Lung microvascular endothelial cell (primary cell): ENCODE data around the gene CACNA1C. TPM values are rescaled to one million over a fixed set of nuclear protein-coding genes. Genes with fewer than 3 reads are reported as not detected.
"Not testable (repeated sequence)": the region's sequence is repeated elsewhere in the genome, so short reads cannot be mapped to it uniquely, and the experiment has no call there.

Source experiments
- DNase-seq, 2 donors: peaks; one replicate each; pipeline versions ENCODE4 v3.0.0 to v3.0.0-alpha.2; 2010; ENCODE audit warnings: low read depth in 2 of 2
- total RNA-seq: library from RNA; depleted of rRNA; stranded (reverse); fragments of >200 nt; gene quantifications from 2 replicates; pipeline ENCODE4 v1.2.1, GENCODE V29; 2014

Gene CACNA1C
- total RNA-seq, 1 donor from 2014 or later, result under 0.01 TPM

DNA sequence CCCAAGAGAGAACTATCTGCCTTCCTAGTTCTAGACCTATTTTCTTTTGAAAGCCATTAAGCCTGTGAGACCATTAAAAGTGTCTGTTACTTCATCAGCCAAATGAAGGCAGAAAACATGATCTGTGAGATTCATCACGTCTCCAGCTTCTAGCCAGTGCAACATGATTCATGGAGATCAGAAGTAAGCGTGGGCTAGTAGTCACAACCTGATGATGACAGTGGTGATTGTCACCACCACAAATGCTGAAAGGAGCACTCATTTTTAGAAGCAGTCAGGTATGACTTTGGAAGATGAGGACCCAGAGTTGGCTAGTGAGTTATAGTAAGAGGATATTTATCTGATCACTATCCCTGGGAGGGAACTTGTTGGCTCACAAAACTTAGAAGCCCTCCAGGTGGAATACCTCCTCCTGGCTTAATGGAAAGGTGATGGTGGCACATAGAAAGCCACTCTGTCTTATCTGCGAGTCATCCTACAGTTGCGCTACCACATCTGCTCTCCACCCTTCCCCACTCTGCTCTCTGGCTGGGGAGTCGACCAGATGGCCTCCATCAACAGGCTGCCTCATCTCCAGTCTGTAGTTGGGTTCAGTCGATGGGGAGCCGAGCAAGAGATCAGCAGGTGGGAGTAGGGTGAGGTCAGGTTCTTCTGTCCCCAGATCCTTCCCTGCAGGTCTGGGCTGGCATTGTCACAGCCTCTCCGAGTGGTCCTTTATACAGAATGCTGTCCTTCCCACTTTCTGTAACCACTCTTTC lies 424.4 kb downstream of the CACNA1C start:
- DNase-seq, result no peak

DNA sequence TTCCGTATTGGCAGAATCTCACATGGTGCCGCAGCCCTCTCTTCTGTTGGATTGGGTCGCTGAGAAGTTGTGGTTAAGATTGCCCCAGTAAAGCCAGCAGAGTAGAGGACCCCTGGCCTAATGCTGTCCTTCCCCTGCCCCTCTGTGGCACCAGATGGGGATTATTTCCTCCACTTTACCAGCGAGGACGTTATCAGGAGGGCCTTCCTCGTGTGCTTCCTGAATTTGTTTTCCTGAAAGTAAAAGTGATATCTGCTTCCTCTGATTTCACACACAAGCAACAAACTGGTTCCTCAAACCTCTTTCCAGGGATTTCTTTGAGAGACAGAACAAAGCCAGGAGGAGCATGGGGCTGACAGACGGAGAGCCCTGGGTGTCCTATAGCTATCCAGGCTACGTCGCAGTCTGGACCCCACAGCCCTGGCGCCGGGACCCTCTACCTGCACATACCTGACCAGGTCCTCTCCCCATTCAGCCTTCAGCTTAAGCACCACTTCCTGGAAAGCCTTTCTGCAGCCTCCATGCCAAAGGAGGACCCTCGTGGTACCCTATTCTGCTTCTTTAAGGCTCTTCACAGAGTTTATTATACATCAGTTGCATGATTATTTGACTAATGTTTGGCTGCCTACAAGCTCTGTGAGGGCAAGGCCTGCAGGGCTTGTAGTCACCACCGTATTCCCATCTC lies 427.2 kb downstream of the CACNA1C start:
- DNase-seq, result no peak

DNA sequence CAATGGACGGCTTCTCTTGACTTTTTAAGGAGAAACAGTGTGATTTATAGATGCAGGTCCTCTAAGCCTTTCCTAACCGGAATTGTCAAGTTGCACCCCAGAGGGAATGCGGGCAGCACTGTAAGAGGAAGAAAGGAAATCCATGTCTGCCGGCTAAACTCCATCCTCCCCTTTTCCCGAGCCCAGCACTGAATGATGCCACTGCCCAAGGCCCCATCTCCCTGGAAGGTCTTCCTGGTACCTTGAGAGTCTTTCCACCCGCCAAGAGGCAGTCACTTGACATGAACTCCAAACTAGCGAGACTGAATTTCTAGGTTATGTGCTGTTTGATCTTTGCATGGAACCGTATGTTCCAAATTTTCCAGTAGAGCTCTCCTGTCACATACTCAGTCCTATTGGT lies 428.6 kb downstream of the CACNA1C start:
- no peak for DNase-seq

DNA sequence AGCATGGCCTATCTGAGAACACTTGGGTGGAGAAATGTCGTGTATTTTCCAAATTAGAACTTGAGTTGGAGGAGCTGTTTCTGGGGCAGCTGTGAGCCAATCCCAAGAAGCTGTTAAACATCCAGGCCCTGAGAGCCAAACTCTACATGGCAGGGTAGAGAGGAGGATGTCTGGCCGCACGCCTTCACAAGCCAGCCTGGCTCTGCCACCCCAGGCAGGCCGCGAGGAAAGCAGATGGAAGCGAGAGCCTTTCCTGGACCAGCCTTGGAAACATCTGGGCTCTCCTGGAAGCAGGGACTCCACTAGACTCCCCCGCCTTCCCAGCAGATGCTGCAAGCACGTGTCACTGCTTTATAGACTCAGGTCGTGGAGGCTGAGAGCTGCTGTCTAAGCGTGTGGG lies 429.2 kb downstream of the CACNA1C start:
- DNase-seq, result no peak

DNA sequence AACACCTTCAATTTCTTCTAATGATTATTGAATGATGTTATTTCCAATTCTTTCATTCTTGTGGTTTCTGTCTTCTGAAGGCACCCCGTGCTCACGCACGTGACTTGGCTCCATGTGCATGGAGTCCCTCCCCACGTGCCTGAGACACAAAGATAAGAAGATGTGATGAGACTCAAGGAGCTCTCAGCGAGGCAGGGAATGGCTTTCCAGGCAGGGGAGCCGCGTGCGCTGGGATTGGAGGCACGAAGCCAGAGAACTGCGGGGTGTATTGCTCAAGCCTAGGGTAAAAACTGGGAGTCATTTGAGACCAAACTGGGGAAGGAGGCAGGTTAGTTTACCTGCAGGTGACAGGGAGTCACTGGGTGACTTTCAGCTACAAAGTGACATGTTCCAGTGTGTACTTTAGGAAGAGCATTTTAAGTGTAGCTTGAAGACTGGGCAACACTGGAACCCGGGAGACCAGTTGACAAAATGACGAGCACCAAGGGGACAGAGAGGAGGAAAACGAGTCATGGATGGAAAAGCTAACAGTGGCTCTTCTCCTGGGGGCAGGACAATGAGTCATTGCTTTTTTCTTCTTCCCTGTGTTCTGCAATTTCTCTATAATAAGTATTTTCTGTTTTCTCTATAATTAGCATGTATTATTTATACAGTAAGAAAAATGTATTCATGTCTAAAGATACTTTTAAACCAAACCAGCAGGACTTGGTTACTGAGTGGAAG lies 430.3 kb downstream of the CACNA1C start:
- DNase-seq, result no peak

DNA sequence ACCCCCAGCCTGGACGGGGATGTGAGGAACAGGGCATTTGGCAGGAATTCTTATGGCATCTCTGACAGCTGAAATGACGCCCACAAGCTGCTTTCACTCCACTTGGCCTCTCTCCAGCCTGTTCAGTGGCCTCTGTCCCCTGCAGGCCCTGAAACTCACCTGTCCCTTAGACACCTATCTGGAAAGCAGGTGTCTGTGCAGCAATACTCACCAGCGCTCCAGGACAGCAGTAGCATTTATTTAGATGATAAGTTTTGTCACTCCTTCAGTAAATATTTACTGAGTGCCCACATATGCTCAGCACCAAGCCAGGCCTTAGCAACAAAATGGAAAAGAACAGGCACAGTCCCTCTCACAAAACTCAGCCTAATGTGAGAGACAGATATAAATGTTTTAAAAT lies 430.9 kb downstream of the CACNA1C start:
- DNase-seq, result no peak

DNA sequence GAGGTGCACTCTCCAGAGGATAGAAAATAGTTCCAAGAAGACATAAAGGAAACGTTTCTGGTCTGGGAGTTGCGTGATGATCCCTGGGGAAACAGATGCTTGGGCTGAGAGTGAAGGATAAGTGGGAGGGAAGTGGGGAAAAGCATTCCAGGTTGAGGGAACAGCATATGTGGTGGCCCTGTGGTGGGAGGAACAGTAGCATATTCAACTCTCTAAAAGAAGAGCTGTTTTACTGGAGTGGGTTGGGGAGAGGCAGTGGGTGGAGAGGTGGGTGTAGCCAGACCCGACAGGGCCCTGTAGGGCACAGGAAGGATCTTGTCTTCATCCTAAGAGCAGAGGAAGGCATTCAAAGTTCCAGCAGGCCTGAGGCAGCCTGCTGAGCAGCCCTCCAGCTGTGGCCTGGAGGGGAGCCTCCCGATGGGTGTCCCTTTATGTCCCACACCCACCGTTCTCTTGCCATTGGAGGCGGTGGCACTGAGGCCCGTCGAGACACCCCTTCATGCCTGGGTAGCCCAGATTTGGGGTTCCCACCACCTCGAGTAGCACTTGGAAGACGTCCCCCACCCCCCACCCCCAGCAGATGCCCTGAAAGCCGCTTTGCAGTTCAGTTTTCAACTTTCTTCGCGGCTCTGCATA lies 431.5 kb downstream of the CACNA1C start:
- DNase-seq, result no peak

DNA sequence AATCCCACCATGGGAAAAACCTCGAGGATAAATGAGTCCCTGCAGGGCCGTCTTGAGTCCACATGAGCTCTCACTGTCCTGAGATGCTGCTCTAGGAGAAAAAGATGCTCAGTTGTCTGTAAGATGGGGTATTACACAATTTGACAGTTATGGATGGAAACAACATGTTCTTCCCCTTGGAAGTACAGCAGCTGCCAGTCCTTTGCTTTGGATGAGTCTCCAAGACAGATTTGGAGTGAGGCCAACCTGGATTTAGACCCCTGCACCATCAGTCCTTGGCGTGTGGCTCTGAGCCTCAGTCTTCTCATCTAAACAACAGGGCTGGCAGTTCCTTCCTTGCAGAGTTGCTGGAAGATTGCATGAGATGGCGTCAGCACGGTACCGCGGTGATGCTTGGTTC lies 432.9 kb downstream of the CACNA1C start:
- no peak for DNase-seq

DNA sequence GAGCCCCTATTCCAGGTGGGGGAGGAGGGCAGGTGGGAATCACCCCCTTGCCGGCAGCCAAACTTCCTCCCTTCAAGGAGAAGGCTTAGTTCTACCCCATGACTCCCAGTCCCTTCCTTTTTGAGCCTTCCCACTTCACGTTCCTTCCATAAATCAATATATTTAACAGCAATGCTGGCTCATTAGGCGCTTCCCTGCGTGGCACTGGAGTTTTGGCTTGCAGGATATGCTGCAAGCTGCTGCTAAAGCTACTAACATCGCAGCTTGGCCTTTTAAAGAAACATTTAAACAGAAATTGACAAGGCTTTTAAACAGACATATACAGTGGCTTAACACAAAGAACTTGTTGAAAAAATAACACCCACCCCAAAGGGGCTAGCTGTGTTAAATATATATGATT lies 434.0 kb downstream of the CACNA1C start:
- DNase-seq, result no peak

DNA sequence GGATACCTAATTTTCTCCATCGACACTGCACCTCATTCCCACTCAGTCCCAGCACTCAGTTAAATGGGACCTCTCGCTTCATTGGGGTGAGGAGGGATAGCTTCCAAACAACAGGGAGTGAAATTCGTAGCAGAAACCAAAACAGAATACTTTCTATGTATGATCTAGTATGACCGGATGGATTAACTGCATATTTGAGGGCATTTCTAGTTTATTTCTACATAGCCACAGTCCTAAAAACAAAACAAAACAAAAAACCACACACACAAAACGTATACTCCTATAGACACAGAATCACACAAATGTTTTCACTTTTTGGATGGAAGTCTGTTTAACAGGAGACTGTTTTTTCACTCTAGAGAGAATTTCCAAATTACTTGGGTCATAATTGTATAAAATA lies 434.5 kb downstream of the CACNA1C start:
- DNase-seq, result no peak

DNA sequence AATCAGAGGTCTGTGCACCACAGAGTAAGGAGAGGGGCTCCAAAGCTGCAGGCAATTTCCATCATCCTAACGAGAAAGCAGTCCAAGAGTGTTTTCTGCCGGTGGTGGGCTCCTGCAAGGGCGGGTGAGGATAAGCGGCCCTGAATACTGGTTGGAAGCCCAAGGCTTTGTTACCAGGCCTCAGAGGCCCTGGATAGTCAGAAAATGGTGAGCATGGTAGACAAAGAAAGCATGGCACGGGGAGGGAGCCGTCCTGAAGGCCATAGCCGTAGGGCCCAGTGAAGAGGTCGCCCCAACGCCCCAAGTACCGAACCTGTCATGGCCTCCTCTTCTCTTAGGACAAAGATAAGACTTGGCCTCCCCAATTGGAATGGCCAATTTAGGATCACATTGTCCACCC lies 435.3 kb downstream of the CACNA1C start:
- no peak for DNase-seq

DNA sequence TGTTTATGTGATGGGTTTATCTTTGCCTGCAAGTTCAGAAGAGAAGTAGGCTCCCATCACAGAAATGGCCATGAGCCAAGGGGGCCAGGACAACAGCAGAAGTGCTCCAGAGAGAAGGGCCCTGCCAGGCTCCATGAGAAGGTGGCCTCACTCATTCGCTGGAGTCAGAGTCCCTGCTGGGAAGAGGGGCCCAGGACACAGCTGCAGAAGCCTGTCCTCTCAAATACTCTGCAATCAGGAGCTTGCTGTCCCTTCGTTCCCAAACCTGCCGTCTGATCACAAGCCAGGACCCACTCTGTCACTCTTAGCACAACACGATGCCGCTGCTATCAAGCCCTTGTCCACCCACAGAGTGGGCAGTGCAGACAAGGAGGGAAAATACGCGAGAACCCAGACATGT lies 435.8 kb downstream of the CACNA1C start:
- no peak for DNase-seq

DNA sequence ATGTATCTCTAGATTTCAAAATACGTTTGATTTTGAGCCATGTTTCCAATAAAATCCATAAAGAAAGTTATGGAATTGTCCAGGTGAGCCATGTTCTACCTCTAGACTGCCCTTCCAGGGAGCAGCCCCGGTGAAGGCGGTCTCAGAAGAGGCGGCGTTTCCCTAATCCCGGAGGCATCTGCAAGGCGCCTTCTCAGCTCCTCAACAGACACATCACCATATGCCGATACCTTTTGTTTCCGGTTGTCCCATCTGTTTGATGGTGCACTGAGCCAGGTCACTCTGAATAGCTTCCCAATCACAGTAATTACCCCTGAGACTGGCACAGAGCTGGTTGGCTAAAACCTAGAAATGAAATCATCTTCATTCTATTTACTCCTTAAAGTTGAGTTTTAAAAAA lies 436.5 kb downstream of the CACNA1C start:
- DNase-seq, result no peak

DNA sequence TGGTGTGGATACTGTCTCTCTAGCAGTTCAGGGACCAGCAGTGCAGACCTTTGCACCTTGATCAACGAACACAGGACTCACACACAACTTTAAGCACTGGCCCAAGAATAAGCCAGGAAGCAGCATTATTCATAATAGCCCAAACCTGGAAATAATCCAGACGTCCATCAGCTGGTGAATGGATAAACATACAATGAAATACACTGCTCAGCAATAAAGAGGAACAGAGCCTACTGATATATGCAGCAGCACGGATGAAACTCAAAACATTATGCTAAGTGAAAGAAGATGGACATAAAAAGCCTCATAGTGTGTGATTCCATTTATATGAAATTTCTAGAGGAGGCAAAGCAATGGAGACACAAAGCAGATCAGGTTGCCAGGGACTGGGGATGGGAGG lies 438.0 kb downstream of the CACNA1C start:
- peak; percentile 32 to 59 for DNase-seq

DNA sequence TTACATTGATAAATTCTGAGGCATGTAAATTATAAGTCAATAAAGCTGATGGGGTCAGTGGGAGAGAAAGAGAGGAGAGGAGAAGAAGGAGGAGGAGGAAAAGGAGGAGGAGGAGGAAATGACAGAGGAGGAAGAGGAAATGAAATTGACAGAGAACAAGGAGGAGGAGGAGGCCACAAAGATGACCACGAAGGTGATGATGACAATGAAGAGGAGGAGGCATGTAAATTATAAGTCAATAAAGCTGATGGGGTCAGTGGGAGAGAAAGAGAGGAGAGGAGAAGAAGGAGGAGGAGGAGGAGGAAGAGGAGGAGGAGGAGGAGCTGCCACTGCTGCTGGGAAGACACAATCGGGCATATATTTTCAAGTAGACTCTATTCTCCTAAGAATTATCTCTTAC lies 438.6 kb downstream of the CACNA1C start:
- not testable (repeated sequence) for DNase-seq

DNA sequence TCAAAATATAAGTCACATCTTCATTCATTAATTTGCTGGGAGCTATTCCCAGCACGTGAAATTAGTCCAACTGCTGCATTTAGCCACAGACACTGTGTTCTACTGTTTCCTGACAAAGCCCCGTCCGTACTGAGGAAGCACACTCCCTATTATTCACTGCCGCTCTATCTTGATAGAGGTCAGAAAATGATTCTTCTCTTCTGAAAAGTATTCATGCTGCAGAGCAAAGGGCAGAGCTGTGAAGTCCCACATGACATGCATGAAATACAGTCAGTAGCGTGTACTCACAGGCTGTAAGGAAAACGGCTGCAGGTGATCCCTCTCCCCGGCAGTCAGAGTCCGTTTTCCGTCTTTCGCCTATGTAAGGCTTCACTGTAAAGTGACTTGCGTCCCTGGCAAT lies 439.4 kb downstream of the CACNA1C start:
- DNase-seq, result peak in 1 of 2 donors; percentile 37

DNA sequence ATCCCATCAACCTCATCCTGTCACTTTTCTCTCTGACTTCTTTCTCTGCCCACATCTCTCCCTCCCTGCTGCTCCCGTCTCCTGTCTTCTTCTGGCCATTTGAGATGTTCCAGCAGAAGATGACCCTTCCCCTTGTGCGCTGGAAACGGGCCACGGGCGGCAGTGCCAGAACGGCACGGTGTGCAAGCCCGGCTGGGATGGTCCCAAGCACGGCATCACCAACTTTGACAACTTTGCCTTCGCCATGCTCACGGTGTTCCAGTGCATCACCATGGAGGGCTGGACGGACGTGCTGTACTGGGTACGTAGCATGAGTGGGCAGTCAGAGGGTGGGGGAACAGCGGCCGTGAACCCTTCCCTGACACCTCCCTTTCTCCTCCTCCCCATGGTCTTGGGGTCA lies 440.3 kb downstream of the CACNA1C start:
- no peak for DNase-seq

DNA sequence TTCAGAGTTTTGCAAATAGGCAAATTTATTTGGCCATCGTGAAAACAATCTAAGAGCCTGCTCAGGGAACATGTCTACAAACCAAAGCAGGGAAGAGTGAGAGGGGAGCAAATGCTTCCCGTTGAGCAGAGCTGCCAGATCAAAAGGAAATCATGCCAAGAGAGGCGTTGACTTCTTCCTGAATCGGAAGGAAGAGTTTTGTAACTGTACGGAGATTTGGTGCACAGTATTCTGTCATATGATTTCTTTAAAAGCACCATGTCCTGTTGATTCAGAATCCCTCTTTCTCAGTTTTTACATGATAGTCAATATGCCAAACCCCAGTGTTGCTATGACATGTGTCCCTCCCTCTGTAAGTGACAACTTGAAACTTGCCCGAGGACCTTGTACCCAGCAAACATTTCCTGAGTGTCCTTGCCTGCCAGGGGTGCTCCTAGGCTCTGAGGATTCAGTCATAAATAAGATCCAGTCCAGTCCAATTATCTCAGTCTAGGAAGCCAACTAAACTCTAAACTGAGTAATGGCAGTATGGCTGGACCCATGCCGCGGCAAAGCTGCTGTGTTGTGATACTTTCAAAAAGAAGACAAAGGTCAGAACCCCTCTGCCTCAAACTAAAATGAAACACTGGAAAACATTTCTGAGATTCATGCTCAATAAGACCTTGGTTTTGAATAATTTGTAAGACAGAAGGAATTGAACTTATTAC lies 441.9 kb downstream of the CACNA1C start:
- DNase-seq, result peak; percentile 18 to 59

DNA sequence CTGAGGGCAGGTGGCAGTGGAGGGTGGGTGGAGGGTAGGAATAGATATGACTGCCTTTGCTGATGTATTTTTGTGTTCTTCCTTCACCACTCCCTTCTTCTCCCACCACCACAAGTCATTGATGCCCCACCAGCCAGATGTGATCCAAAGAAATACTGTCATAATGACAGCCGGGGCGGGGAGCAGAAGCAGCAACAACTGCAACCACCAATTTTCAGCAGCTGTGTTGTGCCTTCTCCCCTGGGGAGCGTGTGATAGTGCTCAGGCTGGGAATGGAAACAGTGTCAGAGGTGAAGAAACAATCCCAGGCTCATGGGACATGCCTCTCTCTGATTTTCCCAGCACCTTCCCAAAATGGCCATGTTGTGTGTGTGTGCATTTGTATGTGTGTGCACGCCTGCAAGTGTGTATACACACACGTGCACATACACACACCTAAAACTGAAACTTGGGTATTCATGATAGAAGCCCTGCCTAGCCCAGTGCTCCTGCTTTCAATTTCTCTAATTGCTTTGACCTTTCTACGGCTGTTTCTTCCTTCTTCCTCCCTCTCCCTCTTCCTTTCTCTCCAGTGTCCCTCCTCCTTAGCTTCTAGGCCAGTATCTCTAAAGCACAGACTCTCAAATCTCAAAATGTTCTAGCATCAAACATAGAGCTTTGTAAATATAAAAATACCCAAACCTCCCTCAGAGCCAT lies 442.8 kb downstream of the CACNA1C start:
- peak in 1 of 2 donors; percentile 12 for DNase-seq

DNA sequence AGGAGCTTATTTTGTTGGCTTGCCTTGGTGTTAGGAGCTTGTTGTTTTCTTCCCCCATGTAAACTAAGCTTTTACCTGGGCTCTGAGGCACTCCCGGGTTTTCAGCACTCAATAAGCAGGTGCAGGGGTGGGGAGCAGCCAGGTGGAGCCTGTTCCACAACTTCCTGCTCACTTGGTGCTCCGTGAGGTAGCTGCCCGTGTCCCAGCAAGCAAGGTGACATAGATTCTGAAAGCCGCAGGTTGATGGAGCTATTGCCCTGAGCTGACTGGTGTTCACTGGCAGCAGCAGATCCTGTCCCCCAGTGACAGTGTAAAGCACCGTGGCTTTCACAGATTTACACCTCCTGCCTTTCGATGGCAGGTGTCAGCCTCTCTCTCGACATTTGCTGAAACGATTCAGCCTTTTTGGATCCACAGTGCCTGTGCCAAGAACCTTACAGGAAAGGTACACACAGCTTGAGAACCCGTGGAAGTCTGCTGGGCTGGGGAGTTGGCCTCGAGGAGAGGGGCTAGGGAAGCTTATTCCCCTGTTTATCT lies 446.2 kb downstream of the CACNA1C start:
- DNase-seq, result no peak
